ENCODE data around the gene SYT15.
"Not testable (repeated sequence)": the region's sequence is repeated elsewhere in the genome, so short reads cannot be mapped to it uniquely, and the experiment has no call there.

DNA sequence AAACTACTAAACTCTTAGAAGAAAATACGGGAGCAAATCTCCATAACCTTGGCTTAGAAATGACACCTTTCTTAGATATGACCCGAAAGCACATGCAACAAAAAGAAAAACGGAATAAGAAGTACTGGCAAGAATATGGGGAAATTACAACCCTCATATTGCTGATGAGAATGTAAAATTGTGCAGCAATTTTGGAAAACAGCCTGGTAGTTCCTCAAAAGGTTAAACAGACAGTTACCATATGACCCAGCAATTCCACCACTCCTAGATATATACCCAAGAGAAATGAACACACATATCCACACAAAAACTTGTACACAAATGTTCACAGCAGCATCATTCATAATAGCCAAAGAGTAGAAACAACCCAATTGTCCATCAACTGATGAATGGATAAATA lies 37.3 kb downstream of the SYT15 start:
- not testable (repeated sequence) for TF ChIP-seq FOS (IDR thresholded peaks at IDR 0.05; ENCODE audit: borderline replicate concordance, insufficient read depth, low read length); POLR2A (IDR thresholded peaks at IDR 0.05; ENCODE audit: low read depth, low read length)
- TF ChIP-seq, protein P1, sequence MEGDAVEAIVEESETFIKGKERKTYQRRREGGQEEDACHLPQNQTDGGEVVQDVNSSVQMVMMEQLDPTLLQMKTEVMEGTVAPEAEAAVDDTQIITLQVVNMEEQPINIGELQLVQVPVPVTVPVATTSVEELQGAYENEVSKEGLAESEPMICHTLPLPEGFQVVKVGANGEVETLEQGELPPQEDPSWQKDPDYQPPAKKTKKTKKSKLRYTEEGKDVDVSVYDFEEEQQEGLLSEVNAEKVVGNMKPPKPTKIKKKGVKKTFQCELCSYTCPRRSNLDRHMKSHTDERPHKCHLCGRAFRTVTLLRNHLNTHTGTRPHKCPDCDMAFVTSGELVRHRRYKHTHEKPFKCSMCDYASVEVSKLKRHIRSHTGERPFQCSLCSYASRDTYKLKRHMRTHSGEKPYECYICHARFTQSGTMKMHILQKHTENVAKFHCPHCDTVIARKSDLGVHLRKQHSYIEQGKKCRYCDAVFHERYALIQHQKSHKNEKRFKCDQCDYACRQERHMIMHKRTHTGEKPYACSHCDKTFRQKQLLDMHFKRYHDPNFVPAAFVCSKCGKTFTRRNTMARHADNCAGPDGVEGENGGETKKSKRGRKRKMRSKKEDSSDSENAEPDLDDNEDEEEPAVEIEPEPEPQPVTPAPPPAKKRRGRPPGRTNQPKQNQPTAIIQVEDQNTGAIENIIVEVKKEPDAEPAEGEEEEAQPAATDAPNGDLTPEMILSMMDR (IDR thresholded peaks at IDR 0.05; ENCODE audit: extremely low read depth in 1 of 2, insufficient read depth in 1 of 2, low read depth in 1 of 2, low read length in 2 of 2) = not testable (repeated sequence)
